ENCODE data around the gene RPL39.
"Not testable (repeated sequence)": the region's sequence is repeated elsewhere in the genome, so short reads cannot be mapped to it uniquely, and the experiment has no call there.

The RPL39 gene

GRCh38 chrX:119791437-119792231 is at the start of gene RPL39:
Gene RPL39, minus strand, starts transcription at chrX:119791630. Its CDS starts 54 bp downstream, at chrX:119791576.
- peak; percentile 21 to 87 (median 80) for DNase-seq

DNA sequence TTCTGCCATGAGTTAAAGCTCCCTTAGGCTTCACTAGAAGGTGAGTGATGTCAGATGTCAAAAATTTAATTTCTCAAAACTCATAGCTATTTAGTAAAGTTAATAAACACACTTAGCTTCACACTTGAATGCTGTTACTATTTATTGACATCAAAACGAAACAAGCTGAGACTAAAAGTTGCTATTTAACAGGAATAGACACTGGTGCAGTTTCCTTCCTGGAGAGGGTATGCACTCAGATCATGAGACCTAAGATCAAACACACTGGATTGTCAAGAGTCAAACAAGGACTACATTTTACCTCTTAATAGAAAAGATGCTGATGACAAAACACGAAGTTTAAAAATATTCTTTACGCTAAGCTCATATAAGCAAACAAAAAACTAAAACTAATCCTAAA is 42.5 kb upstream of the RPL39 start:
- no peak for DNase-seq

GRCh38 chrX:119828446-119828845 is 37.0 kb upstream of the RPL39 start:
- no peak for DNase-seq

- no peak for DNase-seq
Observed at GRCh38 chrX:119826399-119826959, 35.0 kb upstream of the RPL39 start.

DNA sequence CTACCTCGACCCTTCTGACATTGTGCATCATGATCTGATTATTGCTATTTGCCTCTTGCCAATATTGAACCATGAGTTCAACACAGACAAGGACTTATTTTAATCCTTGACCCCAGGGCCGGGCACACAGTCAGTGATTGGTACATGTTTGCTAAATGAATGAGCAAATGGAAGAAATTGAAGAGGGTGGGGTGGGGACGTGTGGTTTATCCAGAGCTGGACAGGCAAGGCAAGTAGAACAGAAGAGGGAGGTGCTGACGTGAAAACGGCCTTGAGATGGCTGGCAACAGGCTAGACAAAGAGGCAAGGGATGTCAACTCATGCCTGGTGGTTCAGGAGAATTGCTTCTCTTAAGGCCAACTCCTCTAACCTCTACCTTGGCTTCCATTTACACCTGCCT is 32.8 kb upstream of the RPL39 start:
- not testable (repeated sequence) for DNase-seq

GRCh38 chrX:119821703-119822102 is 30.3 kb upstream of the RPL39 start:
- DNase-seq, result not testable (repeated sequence)

- DNase-seq, result no peak
Observed at GRCh38 chrX:119817130-119817690, 25.8 kb upstream of the RPL39 start.

GRCh38 chrX:119816300-119816699 is 24.9 kb upstream of the RPL39 start:
- DNase-seq, result no peak

DNA sequence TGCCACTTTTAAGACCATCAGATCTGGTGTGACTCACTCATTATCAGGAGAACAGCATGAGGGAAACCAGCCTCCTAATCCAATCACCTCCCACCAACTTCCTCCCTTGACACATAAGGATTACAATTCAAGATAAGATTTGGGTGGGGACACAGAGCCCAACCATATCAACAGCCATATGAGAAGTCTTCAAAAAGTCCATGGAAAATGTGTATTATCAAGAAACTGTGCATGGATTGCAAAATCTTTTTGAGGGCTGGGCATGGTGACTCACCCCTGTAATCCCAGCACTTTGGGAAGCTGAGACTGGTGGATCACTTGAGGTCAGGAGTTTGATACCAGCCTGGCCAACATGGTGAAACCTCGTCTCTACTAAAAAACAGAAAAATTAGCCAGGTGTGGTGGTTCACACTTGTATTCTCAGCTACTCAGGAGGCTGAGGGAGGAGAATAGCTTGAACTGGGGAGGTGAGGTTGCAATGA is 17.8 kb upstream of the RPL39 start:
- no peak for DNase-seq

- DNase-seq, result not testable (repeated sequence)
Observed at GRCh38 chrX:119808461-119808860, 17.0 kb upstream of the RPL39 start.

DNA sequence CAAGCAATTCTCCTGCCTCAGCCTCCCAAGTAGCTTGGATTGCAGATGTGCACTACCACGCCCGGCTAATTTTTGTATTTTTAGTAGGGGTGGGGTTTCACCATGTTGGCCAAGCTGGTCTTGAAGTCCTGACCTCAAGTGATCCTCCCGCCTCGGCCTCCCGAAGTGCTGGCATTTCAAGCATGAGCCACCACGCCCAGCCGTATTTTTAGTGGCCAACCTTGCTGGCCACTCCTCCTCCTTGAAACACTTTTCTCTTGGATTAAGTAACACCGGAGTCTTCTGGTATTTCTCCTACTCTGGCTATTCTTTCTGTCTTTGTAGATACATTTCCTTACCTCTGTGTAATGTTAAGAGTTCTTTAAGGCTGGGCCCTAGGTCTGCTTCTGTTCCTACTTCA is 11.1 kb upstream of the RPL39 start:
- DNase-seq, result no peak

DNA sequence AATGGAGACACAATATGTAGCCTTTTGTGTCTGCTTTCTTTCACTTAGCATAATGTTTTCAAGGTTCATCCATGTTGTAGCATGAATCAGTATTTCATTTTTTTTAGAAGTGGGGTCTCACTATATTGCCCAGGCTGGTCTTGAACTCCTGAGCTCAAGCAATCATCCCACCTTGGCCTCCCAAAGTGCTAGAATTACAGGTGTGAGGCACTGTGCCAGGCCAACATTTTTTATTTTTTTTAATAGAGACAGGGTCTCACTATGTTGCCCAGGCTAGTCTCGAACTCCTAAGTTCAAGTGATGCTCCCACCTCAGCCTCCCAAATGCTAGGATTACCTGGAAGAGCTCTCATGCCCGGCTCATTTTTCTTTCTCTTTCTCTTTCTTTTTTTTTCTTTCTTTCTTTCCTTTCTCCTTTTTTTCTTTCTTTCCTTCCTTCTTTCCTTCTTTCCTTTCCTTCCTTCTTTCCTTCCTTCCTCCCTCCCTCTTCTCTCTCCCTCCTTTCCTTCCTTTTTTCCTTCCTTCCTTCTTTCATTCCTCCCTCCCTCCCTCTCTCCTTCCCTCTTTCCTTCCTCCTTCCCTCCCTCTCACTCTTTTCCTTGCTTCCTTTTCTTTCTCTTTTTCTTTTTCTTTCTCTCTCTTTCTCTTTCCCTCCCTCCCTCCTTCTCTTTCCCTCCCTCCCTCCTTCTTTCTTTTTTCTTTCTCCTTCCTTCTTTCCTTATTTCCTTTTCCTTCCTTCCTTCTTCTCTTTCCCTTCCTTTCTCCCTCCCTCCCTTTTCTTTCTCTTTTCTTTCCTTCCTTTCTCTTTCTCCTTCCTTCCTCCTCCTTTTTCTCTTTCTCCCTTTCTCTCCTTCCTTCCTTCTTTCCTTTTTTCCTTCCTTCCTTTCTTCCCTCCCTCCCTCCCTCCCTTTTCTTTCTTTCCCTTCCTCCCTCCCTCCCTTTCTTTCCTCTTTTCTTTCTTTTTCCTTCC is 10.1 kb upstream of the RPL39 start:
- no peak for DNase-seq

GRCh38 chrX:119790977-119791436 is 423 bp downstream of the RPL39 start:
- DNase-seq, result peak in 5 of 14 donors; percentile 18 to 45 (median 28)

GRCh38 chrX:119784747-119785446 is 6.5 kb downstream of the RPL39 start:
- DNase-seq, result no peak

DNA sequence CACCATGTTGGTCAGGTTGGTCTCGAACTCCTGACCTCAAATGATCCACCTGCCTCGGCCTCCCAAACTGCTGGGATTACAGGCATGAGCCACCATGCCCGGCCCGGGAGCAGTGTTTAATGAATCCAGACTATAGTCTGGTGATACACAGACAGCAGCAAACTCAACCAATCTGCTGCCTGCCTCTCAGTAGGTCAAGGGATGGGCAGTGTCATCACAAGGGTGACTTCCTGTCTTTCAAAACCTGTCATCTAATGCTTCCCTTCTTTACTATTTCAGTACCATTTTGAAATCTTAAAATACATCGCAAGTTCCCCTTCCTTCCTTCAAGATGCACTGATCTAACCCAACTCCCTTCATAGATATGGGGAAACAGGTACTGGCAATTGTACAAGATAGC is 8.4 kb downstream of the RPL39 start:
- DNase-seq, result no peak

- no peak for DNase-seq
Observed at GRCh38 chrX:119778829-119779228, 12.6 kb downstream of the RPL39 start.

DNA sequence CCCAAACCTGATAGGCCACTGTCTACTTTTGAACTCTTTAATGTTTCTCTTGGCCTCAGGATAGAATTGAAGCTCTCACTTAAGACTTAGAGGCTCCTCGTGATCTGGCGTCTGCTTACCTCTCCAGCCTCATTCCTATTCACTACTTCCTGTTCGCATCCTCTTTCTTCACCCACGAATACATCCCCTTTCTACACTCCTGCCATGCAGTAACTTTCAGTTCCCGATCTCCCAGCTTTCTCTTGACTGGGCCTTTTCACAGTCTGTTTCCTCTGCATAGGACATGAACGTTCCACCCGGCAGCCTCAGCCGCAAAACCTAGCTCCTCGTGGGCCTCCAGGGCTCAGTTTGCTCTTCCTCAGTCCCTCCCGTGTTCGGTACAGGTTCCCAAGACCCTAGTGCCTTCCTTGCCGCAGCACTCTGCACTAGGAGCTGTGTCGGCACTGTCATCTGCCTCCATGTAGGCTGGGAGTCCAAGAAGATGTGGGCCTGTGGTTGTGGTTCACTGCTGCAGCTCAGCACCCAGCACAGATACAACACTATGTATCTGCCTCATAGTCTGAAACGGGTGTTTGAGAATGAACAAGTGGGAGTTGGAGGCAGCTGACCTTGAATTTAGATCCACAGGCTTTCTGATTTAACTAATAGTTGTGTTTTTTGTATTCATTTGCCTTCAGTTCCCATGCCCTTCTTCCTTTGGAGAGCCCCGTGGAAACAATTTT is 15.8 kb downstream of the RPL39 start:
- DNase-seq, result peak in 1 of 14 donors; percentile 8

DNA sequence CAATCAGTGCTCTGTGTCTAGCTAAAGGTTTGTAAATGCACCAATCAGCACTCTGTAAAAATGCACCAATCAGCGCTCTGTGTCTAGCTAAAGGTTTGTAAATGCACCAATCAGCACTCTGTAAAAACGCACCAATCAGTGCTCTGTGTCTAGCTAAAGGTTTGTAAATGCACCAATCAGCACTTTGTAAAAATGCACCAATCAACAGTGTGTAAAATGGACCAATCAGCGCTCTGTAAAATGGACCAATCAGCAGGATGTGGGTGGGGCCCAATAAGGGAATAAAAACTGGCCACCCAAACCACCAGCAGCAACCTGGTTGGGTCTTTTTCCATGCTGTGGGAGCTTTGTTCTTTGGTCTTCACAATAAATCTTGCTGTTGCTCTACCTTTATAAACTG is 22.0 kb downstream of the RPL39 start:
- not testable (repeated sequence) for DNase-seq

DNA sequence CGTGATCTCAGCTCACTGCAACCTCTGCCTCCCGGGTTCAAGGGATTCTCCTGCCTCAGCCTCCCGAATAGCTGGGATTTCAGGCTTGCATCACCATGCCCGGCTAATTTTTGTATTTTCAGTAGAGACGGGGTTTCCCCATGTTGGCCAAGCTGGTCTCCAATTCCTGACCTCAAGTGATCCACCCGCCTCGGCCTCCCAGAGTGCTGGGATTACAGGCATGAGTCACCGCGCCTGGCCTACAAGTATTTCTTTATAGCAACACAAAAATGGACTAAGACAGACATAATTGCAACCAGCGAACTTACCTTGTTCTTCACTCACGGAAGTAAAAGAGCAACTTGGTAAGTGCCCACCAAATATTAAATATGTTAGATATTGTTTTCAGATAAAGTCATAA is 23.0 kb downstream of the RPL39 start:
- DNase-seq, result not testable (repeated sequence)

GRCh38 chrX:119763836-119764387 is 27.5 kb downstream of the RPL39 start:
- no peak for DNase-seq

GRCh38 chrX:119763181-119763580 is 28.2 kb downstream of the RPL39 start:
- no peak for DNase-seq
